Central memory CD8-positive, alpha-beta T cell (primary cell): ENCODE data around the gene PYGO2.

Experiments
- ATAC-seq: fragments of 150-1000 bp; cut with Tn5 transposase; replicated peaks from 2 replicates; pipeline ENCODE4 v1.10.0; 2022; ENCODE audit warnings: mild to moderate bottlenecking, moderate FRiP score, moderate number of reproducible peaks; ENCODE audit not compliant: poor library complexity, severe bottlenecking; ENCODE audit errors: extremely low read depth
- DNase-seq, 2 donors: peaks; one replicate each; pipeline ENCODE4 v3.0.0; 2021; ENCODE audit warnings: low spot score in 2 of 2
- H3K27ac Mint-ChIP-seq: one replicate; pipeline ENCODE4 v1.8.0; 2022; ENCODE audit warnings: low read depth, mild to moderate bottlenecking, moderate library complexity, mixed read lengths
- H3K27me3 Mint-ChIP-seq: one replicate; pipeline ENCODE4 v1.8.0; 2022; ENCODE audit warnings: mixed read lengths
- H3K36me3 Mint-ChIP-seq: one replicate; pipeline ENCODE4 v1.8.0; 2022; ENCODE audit warnings: mild to moderate bottlenecking, moderate library complexity, mixed read lengths; ENCODE audit not compliant: insufficient read depth
- H3K4me1 Mint-ChIP-seq: one replicate; pipeline ENCODE4 v1.8.0; 2022; ENCODE audit warnings: mixed read lengths
- H3K4me3 Mint-ChIP-seq: one replicate; pipeline ENCODE4 v1.8.0; 2022; ENCODE audit warnings: mild to moderate bottlenecking, moderate library complexity, mixed read lengths
- H3K9me3 Mint-ChIP-seq: one replicate; pipeline ENCODE4 v1.8.0; 2022; ENCODE audit warnings: mixed read lengths

PYGO2 gene

GRCh38 chr1:154961207-154962155 lies at the start of gene PYGO2:
Gene PYGO2 (minus strand): TSS chr1:154961782. CDS start chr1:154961576, 206 bp downstream.
- peak; percentile 80 for ATAC-seq
- H3K4me1 Mint-ChIP-seq, result peaks cover 27% of the 10 kb centered on the region
- peak within 1 kb of the TSS; percentile 86 for H3K27ac Mint-ChIP-seq
- H3K9me3 Mint-ChIP-seq, result no peaks in the 10 kb centered on the region
- peak within 1 kb of the TSS; percentile 81 for H3K4me3 Mint-ChIP-seq
- H3K27me3 Mint-ChIP-seq, result no peaks in the 10 kb centered on the region
- peak; percentile 72 to 73 for DNase-seq
- peaks cover 34% of the 10 kb centered on the region for H3K36me3 Mint-ChIP-seq

DNA sequence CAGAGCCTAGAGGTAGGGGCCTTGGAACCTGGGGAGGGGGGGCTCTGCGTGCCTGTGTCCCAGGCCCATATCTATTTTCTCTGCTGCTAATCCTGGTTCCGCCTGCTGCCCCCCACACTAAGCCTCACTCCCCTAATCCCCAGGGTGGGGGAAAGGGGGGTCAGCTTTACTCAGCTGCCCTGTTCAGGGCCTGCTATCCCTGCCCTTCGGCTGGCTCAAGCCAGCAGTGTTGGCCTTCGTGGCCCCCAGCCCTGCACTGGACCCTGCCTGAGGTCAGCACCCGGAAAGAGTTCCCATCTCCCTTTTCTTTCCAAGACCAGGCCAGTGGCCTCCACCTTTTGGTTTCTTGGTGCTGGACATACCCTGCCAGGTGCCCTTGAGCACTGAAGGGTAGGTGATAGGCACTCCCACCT lies 49.4 kb upstream of the PYGO2 start:
- H3K27me3 Mint-ChIP-seq, result no peaks in the 10 kb centered on the region
- DNase-seq, result no peak
- peak overlapping the region; percentile 22 for H3K27ac Mint-ChIP-seq
- H3K4me3 Mint-ChIP-seq, result peak overlapping the region; percentile 11
- H3K9me3 Mint-ChIP-seq, result no peaks in the 10 kb centered on the region
- peaks cover 69% of the 10 kb centered on the region for H3K4me1 Mint-ChIP-seq
- H3K36me3 Mint-ChIP-seq, result peaks cover 7% of the 10 kb centered on the region
- no peak for ATAC-seq

GRCh38 chr1:155010211-155010918 lies 48.8 kb upstream of the PYGO2 start:
- Mint-ChIP-seq H3K27ac (peak overlapping the region; percentile 60), H3K9me3 (no peaks in the 10 kb centered on the region), H3K36me3 (peaks cover 3% of the 10 kb centered on the region), H3K4me3 (peak overlapping the region; percentile 54), H3K4me1 (peaks cover 69% of the 10 kb centered on the region), H3K27me3 (no peaks in the 10 kb centered on the region)
- DNase-seq, result no peak
- ATAC-seq, result no peak

- no peaks in the 10 kb centered on the region for H3K9me3 Mint-ChIP-seq
- peaks cover 2% of the 10 kb centered on the region for H3K36me3 Mint-ChIP-seq
- H3K27ac Mint-ChIP-seq, result peak overlapping the region; percentile 60
- DNase-seq (no peak), ATAC-seq (no peak)
- H3K4me3 Mint-ChIP-seq, result peak overlapping the region; percentile 54
- peaks cover 70% of the 10 kb centered on the region for H3K4me1 Mint-ChIP-seq
- H3K27me3 Mint-ChIP-seq, result no peaks in the 10 kb centered on the region
Observed at GRCh38 chr1:155009742-155010141, 48.2 kb upstream of the PYGO2 start.

- Mint-ChIP-seq H3K9me3 (no peaks in the 10 kb centered on the region), H3K36me3 (peaks cover 2% of the 10 kb centered on the region), H3K4me1 (peaks cover 74% of the 10 kb centered on the region), H3K27me3 (no peaks in the 10 kb centered on the region), H3K27ac (peak overlapping the region; percentile 60), H3K4me3 (peak overlapping the region; percentile 54)
- ATAC-seq, result no peak
- no peak for DNase-seq
Observed at GRCh38 chr1:155009221-155009711, 47.7 kb upstream of the PYGO2 start.

- Mint-ChIP-seq H3K27ac (peak overlapping the region; percentile 60), H3K4me3 (peak overlapping the region; percentile 54), H3K27me3 (no peaks in the 10 kb centered on the region), H3K36me3 (peaks cover 2% of the 10 kb centered on the region), H3K9me3 (no peaks in the 10 kb centered on the region), H3K4me1 (peaks cover 74% of the 10 kb centered on the region)
- ATAC-seq (no peak), DNase-seq (no peak)
Observed at GRCh38 chr1:155008015-155008941, 46.7 kb upstream of the PYGO2 start.

DNA sequence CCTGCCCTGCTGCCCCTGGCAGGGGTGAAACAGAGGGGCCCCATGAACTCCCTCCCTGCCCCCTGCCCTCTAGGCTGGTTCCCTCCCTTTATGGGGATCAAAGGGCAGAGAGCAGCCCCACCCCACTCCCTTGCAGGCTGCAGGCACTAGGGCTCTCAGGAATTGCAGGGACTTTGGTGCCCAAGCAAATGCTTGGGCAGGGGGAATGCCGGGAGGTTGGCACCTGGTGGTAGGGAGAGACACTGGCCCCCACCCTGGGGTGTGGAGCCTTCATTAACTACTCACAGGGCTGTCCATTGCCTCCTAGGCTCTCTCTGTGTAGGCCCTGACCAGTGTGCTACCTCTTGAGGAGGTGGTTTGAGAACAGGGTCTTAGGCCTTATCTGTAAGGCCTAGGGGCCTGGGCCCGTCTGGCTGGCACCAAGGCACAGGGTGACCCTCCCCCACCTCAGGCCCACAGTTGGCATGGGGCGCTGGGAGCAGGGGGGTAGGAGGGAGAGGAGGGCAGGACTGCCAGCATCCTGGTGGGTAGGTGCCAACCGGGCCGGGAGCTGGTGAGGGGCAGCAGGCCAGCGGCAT lies 45.8 kb upstream of the PYGO2 start:
- no peak overlapping the region for H3K27ac Mint-ChIP-seq

GRCh38 chr1:155006601-155007101 lies 45.1 kb upstream of the PYGO2 start:
- Mint-ChIP-seq H3K9me3 (no peaks in the 10 kb centered on the region), H3K4me1 (peaks cover 63% of the 10 kb centered on the region), H3K27me3 (no peaks in the 10 kb centered on the region), H3K4me3 (peak overlapping the region; percentile 17), H3K27ac (peak overlapping the region; percentile 87), H3K36me3 (peaks cover 2% of the 10 kb centered on the region)
- ATAC-seq (no peak), DNase-seq (no peak)

More for the DNA sequence above, 45.8 kb upstream of the PYGO2 start:
- DNase-seq, result no peak
- Mint-ChIP-seq H3K27me3 (no peaks in the 10 kb centered on the region), H3K9me3 (no peaks in the 10 kb centered on the region), H3K4me3 (no peak overlapping the region), H3K36me3 (peaks cover 2% of the 10 kb centered on the region), H3K4me1 (peaks cover 68% of the 10 kb centered on the region)
- no peak for ATAC-seq

- Mint-ChIP-seq H3K27ac (peak overlapping the region; percentile 92), H3K9me3 (no peaks in the 10 kb centered on the region), H3K36me3 (peaks cover 8% of the 10 kb centered on the region), H3K4me1 (peaks cover 62% of the 10 kb centered on the region), H3K4me3 (peak overlapping the region; percentile 94), H3K27me3 (no peaks in the 10 kb centered on the region)
- DNase-seq (no peak), ATAC-seq (no peak)
Observed at GRCh38 chr1:155005076-155006011, 43.8 kb upstream of the PYGO2 start.

DNA sequence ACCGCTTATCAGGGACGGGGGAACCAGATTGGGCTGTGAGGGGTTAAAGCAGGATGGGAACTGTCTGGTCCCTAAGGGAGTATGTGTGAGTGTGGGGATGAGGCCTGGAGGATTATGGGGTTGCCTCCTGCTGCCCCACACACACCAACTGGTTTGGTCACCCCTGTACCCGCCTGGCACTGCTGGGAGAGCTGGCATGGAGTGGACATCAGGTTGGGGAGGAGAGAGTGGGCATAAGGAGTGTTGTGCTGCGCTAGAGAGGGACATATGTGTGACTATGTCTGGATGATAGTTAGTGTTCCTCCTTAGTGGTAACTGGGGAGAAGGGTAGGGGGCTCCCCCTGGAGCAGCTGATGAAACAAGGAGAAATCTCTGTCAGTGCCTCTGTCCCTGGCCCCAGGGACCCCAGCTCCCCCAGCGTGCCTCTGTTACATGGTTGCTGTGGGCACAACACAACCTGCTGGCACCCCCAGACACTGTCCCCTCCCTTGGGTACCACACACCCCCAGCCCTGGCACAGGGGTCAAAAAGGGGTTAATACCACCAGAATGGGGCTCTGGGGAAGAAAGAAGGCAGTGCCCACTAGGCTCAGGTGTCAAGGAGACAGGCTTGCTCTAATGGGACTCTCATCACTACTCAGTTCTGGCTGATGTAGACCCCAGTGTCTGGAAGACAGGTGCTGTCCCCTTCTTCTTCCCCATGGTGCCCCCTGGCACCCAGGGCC lies 42.9 kb upstream of the PYGO2 start:
- ATAC-seq (no peak), DNase-seq (no peak)
- Mint-ChIP-seq H3K4me3 (peak overlapping the region; percentile 94), H3K9me3 (no peaks in the 10 kb centered on the region), H3K27ac (peak overlapping the region; percentile 92), H3K27me3 (no peaks in the 10 kb centered on the region), H3K4me1 (peaks cover 62% of the 10 kb centered on the region), H3K36me3 (peaks cover 8% of the 10 kb centered on the region)
